Activated CD8-positive, alpha-beta T cell treated with anti-CD3 and anti-CD28 coated beads, Interleukin-2, amount 10 ng/mL, durations not matched to agents 7 days and 5 days (primary cell): ENCODE results near the gene LRRC59. TPM values are rescaled to one million over a fixed set of nuclear protein-coding genes. Genes with fewer than 3 reads are reported as not detected.
"Not testable (repeated sequence)": the region's sequence is repeated elsewhere in the genome, so short reads cannot be mapped to it uniquely, and the experiment has no call there.

Source experiments
- ATAC-seq: fragments of 150-1000 bp; cut with Tn5 transposase; one replicate; pipeline ENCODE4 v1.10.0; 2021; ENCODE audit warnings: moderate library complexity
- CTCF ChIA-PET: fragments of 350-600 bp; sonication (Branson Sonifier 250); formaldehyde crosslinking; loops from one replicate; lab custom pipeline; 2021; ENCODE audit warnings: antibody characterized with exemption; lab: Charles Lee
- POLR2A ChIA-PET: fragments of 350-600 bp; sonication (Branson Sonifier 250); formaldehyde crosslinking; loops from one replicate; lab custom pipeline; 2021; ENCODE audit warnings: antibody characterized with exemption; lab: Charles Lee
- DNase-seq: peaks from one replicate; pipeline ENCODE4 v3.0.0-alpha.2; 2020
- H3K27ac Mint-ChIP-seq: one replicate; pipeline ENCODE4 v1.8.0; 2021; ENCODE audit warnings: mild to moderate bottlenecking, mixed read lengths
- H3K27me3 Mint-ChIP-seq: one replicate; pipeline ENCODE4 v1.8.0; 2021; ENCODE audit warnings: low read depth, mixed read lengths
- H3K36me3 Mint-ChIP-seq: one replicate; pipeline ENCODE4 v1.8.0; 2021; ENCODE audit warnings: low read depth, mixed read lengths
- H3K4me1 Mint-ChIP-seq: one replicate; pipeline ENCODE4 v1.8.0; 2021; ENCODE audit warnings: low read depth, mixed read lengths
- H3K4me3 Mint-ChIP-seq: one replicate; pipeline ENCODE4 v1.8.0; 2021; ENCODE audit warnings: mild to moderate bottlenecking, mixed read lengths
- H3K9me3 Mint-ChIP-seq: one replicate; pipeline ENCODE4 v1.8.0; 2022; ENCODE audit warnings: mixed read lengths; ENCODE audit not compliant: insufficient read depth
- total RNA-seq, 2 experiments: library from RNA; stranded (reverse); gene quantifications; one replicate each; pipeline ENCODE4 v1.2.3, GENCODE V29; 2021

LRRC59 gene
- total RNA-seq, 2 experiments from 2014 or later, result 77.7 to 77.9 TPM

- ChIA-PET POLR2A (interaction anchor here (1.2 kb wide), 1 partner anchor 34 kb away, joined by 5 read pairs; the partner anchor contains the start of gene LRRC59), CTCF (interaction anchor here (0.9 to 1.4 kb wide), 2 partner anchors 9 to 47 kb away, joined by 3 to 5 read pairs; partner anchors contain the start of gene RSAD1)
- ATAC-seq (no peak), DNase-seq (no peak)
- peaks cover 2% of the 10 kb centered on the region for H3K36me3 Mint-ChIP-seq
- peaks cover 25% of the 10 kb centered on the region for H3K4me1 Mint-ChIP-seq
- no peaks in the 10 kb centered on the region for H3K9me3 Mint-ChIP-seq
- no peak overlapping the region for H3K27ac Mint-ChIP-seq
- H3K4me3 Mint-ChIP-seq, result no peak overlapping the region
- H3K27me3 Mint-ChIP-seq, result no peaks in the 10 kb centered on the region
Measured at GRCh38 chr17:50430821-50431618, 33.7 kb upstream of the LRRC59 start.

- no peak for ATAC-seq
- Mint-ChIP-seq H3K4me1 (peaks cover 33% of the 10 kb centered on the region), H3K36me3 (peaks cover 2% of the 10 kb centered on the region), H3K9me3 (no peaks in the 10 kb centered on the region), H3K4me3 (no peak overlapping the region), H3K27me3 (no peaks in the 10 kb centered on the region), H3K27ac (no peak overlapping the region)
- no peak for DNase-seq
- ChIA-PET CTCF (no interaction called here), POLR2A (interaction anchor here (1.2 kb wide), 1 partner anchor 32 kb away, joined by 5 read pairs; the partner anchor contains the start of gene LRRC59)
Measured at GRCh38 chr17:50429793-50430192, 32.5 kb upstream of the LRRC59 start.

DNA sequence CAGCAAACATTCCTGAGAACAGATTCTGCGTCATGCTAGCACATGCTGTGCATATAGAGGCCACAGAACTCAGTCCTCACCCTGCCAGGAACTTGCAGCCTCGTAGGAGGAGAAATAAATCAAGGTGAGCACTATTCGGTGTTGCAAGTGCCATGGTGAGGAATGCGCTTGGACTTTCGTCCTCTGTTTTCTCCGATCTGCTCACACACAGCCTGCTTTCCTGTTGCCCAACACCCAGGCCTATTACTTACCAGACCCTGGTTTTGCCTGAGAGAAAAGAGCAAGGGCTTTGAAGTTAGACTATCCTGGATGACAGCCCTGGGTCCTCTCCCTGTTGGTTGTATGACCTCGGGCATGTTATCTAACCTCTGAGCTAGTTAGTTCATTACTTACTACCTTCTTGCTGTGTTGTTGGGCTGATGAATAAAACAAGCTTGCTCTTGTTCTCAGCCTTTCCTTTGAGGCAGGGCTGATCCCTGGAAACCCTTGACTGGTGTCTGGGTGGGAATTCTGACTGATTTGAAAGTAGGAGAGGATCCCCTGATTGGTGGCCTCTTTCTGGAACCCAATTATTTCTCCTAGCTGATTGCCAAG lies 31.6 kb upstream of the LRRC59 start:
- ATAC-seq (no peak), DNase-seq (no peak)
- peaks cover 33% of the 10 kb centered on the region for H3K4me1 Mint-ChIP-seq
- H3K9me3 Mint-ChIP-seq, result no peaks in the 10 kb centered on the region
- POLR2A ChIA-PET, result no interaction called here
- CTCF ChIA-PET, result interaction anchor here (1.0 kb wide), 1 partner anchor 32 kb away, joined by 3 read pairs; the partner anchor contains the start of gene LRRC59
- H3K27ac Mint-ChIP-seq, result no peak overlapping the region
- H3K27me3 Mint-ChIP-seq, result no peaks in the 10 kb centered on the region
- no peak overlapping the region for H3K4me3 Mint-ChIP-seq
- H3K36me3 Mint-ChIP-seq, result peaks cover 2% of the 10 kb centered on the region

DNA sequence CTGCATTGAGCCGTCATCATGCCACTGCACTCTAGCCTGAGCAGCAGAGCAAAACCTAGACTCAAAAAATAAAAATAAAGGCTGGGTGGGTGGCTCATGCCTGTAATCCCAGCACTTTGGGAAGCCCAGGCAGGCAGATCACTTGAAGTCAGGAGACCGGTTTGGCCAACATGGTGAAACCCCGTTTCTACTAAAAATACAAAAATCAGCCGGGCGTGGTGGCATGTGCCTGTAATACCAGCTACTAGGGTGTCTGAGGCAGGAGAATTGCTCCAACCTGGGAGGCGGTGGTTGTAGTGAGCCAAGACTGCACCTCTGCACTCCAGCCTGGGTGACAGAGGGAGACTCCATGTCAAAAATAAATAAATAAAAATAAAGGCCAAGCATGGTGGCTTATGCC lies 30.8 kb upstream of the LRRC59 start:
- H3K4me3 Mint-ChIP-seq, H3K9me3 Mint-ChIP-seq, DNase-seq, ATAC-seq, H3K36me3 Mint-ChIP-seq, POLR2A ChIA-PET, H3K27me3 Mint-ChIP-seq: not testable (repeated sequence)
- CTCF ChIA-PET, result interaction anchor here (0.9 to 4.5 kb wide), 3 partner anchors 9 to 51 kb away, joined by 4 to 44 read pairs (median 11); partner anchors contain the start of genes LRRC59 and RSAD1
- Mint-ChIP-seq H3K27ac (peak overlapping the region; percentile 30), H3K4me1 (peaks cover 29% of the 10 kb centered on the region)

- peak; percentile 42 for DNase-seq
- Mint-ChIP-seq H3K27me3 (no peaks in the 10 kb centered on the region), H3K27ac (peak overlapping the region; percentile 79), H3K9me3 (no peaks in the 10 kb centered on the region), H3K4me1 (peaks cover 28% of the 10 kb centered on the region), H3K36me3 (peaks cover 2% of the 10 kb centered on the region), H3K4me3 (peak overlapping the region; percentile 82)
- CTCF ChIA-PET, result interaction anchor here (0.7 to 4.5 kb wide), 8 partner anchors 8 to 52 kb away, joined by 3 to 44 read pairs (median 4); partner anchors contain the start of genes LRRC59 and RSAD1
- POLR2A ChIA-PET, result interaction anchor here (1.0 to 1.9 kb wide), 4 partner anchors 30 to 55 kb away, joined by 3 to 14 read pairs (median 4); partner anchors contain the start of genes EME1 and LRRC59
- peak; percentile 50 for ATAC-seq
Measured at GRCh38 chr17:50426814-50427787, 29.8 kb upstream of the LRRC59 start.

- peak overlapping the region; percentile 82 for H3K4me3 Mint-ChIP-seq
- H3K27me3 Mint-ChIP-seq, result no peaks in the 10 kb centered on the region
- POLR2A ChIA-PET, result interaction anchor here (1.0 to 1.9 kb wide), 5 partner anchors 29 to 55 kb away, joined by 3 to 14 read pairs (median 3); partner anchors contain the start of genes EME1 and LRRC59
- peak overlapping the region; percentile 79 for H3K27ac Mint-ChIP-seq
- peaks cover 32% of the 10 kb centered on the region for H3K4me1 Mint-ChIP-seq
- ATAC-seq (no peak), DNase-seq (no peak)
- H3K36me3 Mint-ChIP-seq, result peaks cover 2% of the 10 kb centered on the region
- CTCF ChIA-PET, result interaction anchor here (0.7 to 4.5 kb wide), 8 partner anchors 9 to 52 kb away, joined by 3 to 44 read pairs (median 4); partner anchors contain the start of genes LRRC59 and RSAD1
- no peaks in the 10 kb centered on the region for H3K9me3 Mint-ChIP-seq
Measured at GRCh38 chr17:50426472-50426782, 29.1 kb upstream of the LRRC59 start.

GRCh38 chr17:50425682-50426471 lies 28.6 kb upstream of the LRRC59 start, which contains the start of gene ACSF2:
Gene ACSF2 (plus strand): TSS chr17:50426218. CDS start chr17:50426262, 44 bp downstream.
- no peaks in the 10 kb centered on the region for H3K27me3 Mint-ChIP-seq
- peak within 1 kb of the TSS; percentile 82 for H3K4me3 Mint-ChIP-seq
- H3K36me3 Mint-ChIP-seq, result no peaks in the 10 kb centered on the region
- H3K4me1 Mint-ChIP-seq, result peaks cover 37% of the 10 kb centered on the region
- CTCF ChIA-PET, result interaction anchor here (0.7 to 4.5 kb wide), 7 partner anchors 9 to 53 kb away, joined by 3 to 44 read pairs (median 4); partner anchors contain the start of genes LRRC59 and RSAD1
- H3K9me3 Mint-ChIP-seq, result no peaks in the 10 kb centered on the region
- ATAC-seq (peak; percentile 87), DNase-seq (peak; percentile 81)
- POLR2A ChIA-PET, result interaction anchor here (1.0 to 1.9 kb wide), 5 partner anchors 29 to 54 kb away, joined by 3 to 14 read pairs (median 3); partner anchors contain the start of genes EME1 and LRRC59
- peak within 1 kb of the TSS; percentile 90 for H3K27ac Mint-ChIP-seq

GRCh38 chr17:50424996-50425681 lies 27.8 kb upstream of the LRRC59 start:
- ATAC-seq (no peak), DNase-seq (no peak)
- ChIA-PET POLR2A (interaction anchor here (1.0 to 1.9 kb wide), 2 partner anchors 46 to 51 kb away, joined by 3 to 5 read pairs; partner anchors contain the start of gene EME1), CTCF (interaction anchor here (1.8 to 4.5 kb wide), 3 partner anchors 9 to 54 kb away, joined by 4 to 44 read pairs (median 11); partner anchors contain the start of genes LRRC59 and RSAD1)
- H3K27ac Mint-ChIP-seq, result peak overlapping the region; percentile 90
- H3K9me3 Mint-ChIP-seq, result no peaks in the 10 kb centered on the region
- peak overlapping the region; percentile 82 for H3K4me3 Mint-ChIP-seq
- H3K27me3 Mint-ChIP-seq, result no peaks in the 10 kb centered on the region
- H3K4me1 Mint-ChIP-seq, result peaks cover 43% of the 10 kb centered on the region
- peaks cover 5% of the 10 kb centered on the region for H3K36me3 Mint-ChIP-seq

DNA sequence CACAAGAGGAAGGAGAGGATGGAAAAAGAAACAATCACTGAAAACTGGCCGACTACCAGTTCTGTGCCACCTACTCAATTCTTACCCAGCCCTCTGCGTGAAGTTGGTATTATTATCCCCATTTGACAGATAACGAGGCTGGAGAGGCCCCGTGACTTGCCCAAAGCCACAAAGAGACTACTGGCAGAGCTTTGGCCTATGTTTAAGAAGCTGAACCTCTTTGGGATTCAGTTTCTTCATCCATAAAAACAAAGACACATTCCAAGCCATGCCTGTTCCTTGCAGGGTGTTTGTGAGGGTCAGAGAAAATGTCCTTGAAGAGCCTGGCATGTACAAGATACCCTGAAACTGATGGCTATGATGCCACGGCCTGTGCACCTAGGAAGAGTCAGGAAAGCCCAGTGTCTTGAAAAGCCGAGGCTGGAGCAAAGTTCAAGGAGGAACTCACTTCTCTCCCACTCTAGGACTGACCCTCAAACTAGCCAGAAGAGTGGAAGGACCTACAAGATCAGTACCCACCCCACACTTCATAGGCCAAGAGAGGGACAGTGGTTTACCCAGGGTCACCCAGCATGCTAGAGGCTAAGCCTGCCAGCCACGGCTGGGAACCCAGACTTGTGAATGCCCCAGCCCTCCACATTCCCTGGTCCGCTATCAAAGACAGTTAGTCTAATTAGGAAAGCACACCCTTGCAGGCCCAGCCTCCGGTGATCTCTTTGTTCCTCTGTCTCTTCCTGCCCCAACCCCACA lies 27.1 kb upstream of the LRRC59 start:
- Mint-ChIP-seq H3K27me3 (no peaks in the 10 kb centered on the region), H3K4me1 (peaks cover 47% of the 10 kb centered on the region), H3K27ac (peak overlapping the region; percentile 43), H3K4me3 (no peak overlapping the region), H3K36me3 (peaks cover 6% of the 10 kb centered on the region), H3K9me3 (peaks cover under 1% of the 10 kb centered on the region)
- ChIA-PET CTCF (interaction anchor here (4.5 kb wide), 1 partner anchor 27 kb away, joined by 44 read pairs; the partner anchor contains the start of gene LRRC59), POLR2A (no interaction called here)
- ATAC-seq (no peak), DNase-seq (no peak)
